ENCODE data around the gene IMMP1L.

IMMP1L gene

GRCh38 chr11:31477528-31478222 is 31.7 kb downstream of the IMMP1L start:
- TF ChIP-seq CTCF (IDR thresholded peaks at IDR 0.05; ENCODE audit: low read depth, low read length, missing control alignments) = no peak
- no peak for DNase-seq (ENCODE audit: low read depth)
- no peak overlapping the region for H3K4me3 ChIP-seq (ENCODE audit: low read depth, low read length)

- DNase-seq (ENCODE audit: low read depth) = no peak
- no peak for TF ChIP-seq CTCF (IDR thresholded peaks at IDR 0.05; ENCODE audit: low read depth, low read length, missing control alignments)
- H3K4me3 ChIP-seq (ENCODE audit: low read depth, low read length) = no peak overlapping the region
Measured at GRCh38 chr11:31474083-31474482, 35.3 kb downstream of the IMMP1L start.

- no peak for DNase-seq (ENCODE audit: low read depth)
- no peak overlapping the region for H3K4me3 ChIP-seq (ENCODE audit: low read depth, low read length)
- no peak for TF ChIP-seq CTCF (IDR thresholded peaks at IDR 0.05; ENCODE audit: low read depth, low read length, missing control alignments)
Measured at GRCh38 chr11:31464436-31464835, 45.0 kb downstream of the IMMP1L start.

GRCh38 chr11:31455177-31455576 is 54.2 kb downstream of the IMMP1L start:
- no peak for DNase-seq (ENCODE audit: low read depth)

GRCh38 chr11:31450841-31451240 is 58.6 kb downstream of the IMMP1L start:
- no peak overlapping the region for H3K4me3 ChIP-seq (ENCODE audit: low read depth, low read length)
- no peak for TF ChIP-seq CTCF (IDR thresholded peaks at IDR 0.05; ENCODE audit: low read depth, low read length, missing control alignments)
- no peak for DNase-seq (ENCODE audit: low read depth)

More at GRCh38 chr11:31455177-31455576, 54.2 kb downstream of the IMMP1L start:
- TF ChIP-seq CTCF (IDR thresholded peaks at IDR 0.05; ENCODE audit: low read depth, low read length, missing control alignments) = no peak
- H3K4me3 ChIP-seq (ENCODE audit: low read depth, low read length) = no peak overlapping the region

- DNase-seq (ENCODE audit: low read depth) = no peak
Measured at GRCh38 chr11:31449040-31449439, 60.4 kb downstream of the IMMP1L start.

More at GRCh38 chr11:31449040-31449439, 60.4 kb downstream of the IMMP1L start:
- TF ChIP-seq CTCF (IDR thresholded peaks at IDR 0.05; ENCODE audit: low read depth, low read length, missing control alignments) = no peak
- no peak overlapping the region for H3K4me3 ChIP-seq (ENCODE audit: low read depth, low read length)
